ENCODE data around the gene RNF208.

The RNF208 gene

GRCh38 chr9:137228968-137229896, 7.2 kb upstream of the RNF208 start:
- no peaks in the 10 kb centered on the region for H3K9me3 Mint-ChIP-seq
- no peak overlapping the region for H3K27ac Mint-ChIP-seq
- H3K36me3 Mint-ChIP-seq (ENCODE audit: low read depth) = no peaks in the 10 kb centered on the region
- no peaks in the 10 kb centered on the region for H3K27me3 Mint-ChIP-seq (ENCODE audit: low read depth)
- H3K4me1 Mint-ChIP-seq (ENCODE audit: low read depth) = peaks cover 3% of the 10 kb centered on the region
- no peak overlapping the region for H3K4me3 Mint-ChIP-seq

- H3K4me1 Mint-ChIP-seq (ENCODE audit: low read depth) = peaks cover 3% of the 10 kb centered on the region
- H3K27me3 Mint-ChIP-seq (ENCODE audit: low read depth) = no peaks in the 10 kb centered on the region
- H3K9me3 Mint-ChIP-seq = no peaks in the 10 kb centered on the region
- no peak overlapping the region for H3K27ac Mint-ChIP-seq
- H3K4me3 Mint-ChIP-seq = no peak overlapping the region
- H3K36me3 Mint-ChIP-seq (ENCODE audit: low read depth) = no peaks in the 10 kb centered on the region
These were observed 6.5 kb upstream of the RNF208 start for GRCh38 chr9:137228506-137228967.

- Mint-ChIP-seq H3K36me3 (ENCODE audit: low read depth) (no peaks in the 10 kb centered on the region), H3K9me3 (no peaks in the 10 kb centered on the region), H3K27ac (no peak overlapping the region), H3K27me3 (ENCODE audit: low read depth) (no peaks in the 10 kb centered on the region), H3K4me3 (no peak overlapping the region), H3K4me1 (ENCODE audit: low read depth) (peaks cover 3% of the 10 kb centered on the region)
These were observed 5.9 kb upstream of the RNF208 start for GRCh38 chr9:137227853-137228505.

GRCh38 chr9:137227054-137227852, 5.2 kb upstream of the RNF208 start, which contains the start of gene RNF224:
Gene RNF224 (plus strand): TSS chr9:137227502. CDS start chr9:137228336, 834 bp downstream.
- Mint-ChIP-seq H3K27ac (no peak within 1 kb of the TSS), H3K27me3 (ENCODE audit: low read depth) (no peaks in the 10 kb centered on the region), H3K9me3 (no peaks in the 10 kb centered on the region), H3K36me3 (ENCODE audit: low read depth) (no peaks in the 10 kb centered on the region), H3K4me3 (no peak within 1 kb of the TSS), H3K4me1 (ENCODE audit: low read depth) (peaks cover 3% of the 10 kb centered on the region)

- Mint-ChIP-seq H3K9me3 (no peaks in the 10 kb centered on the region), H3K27me3 (ENCODE audit: low read depth) (no peaks in the 10 kb centered on the region), H3K36me3 (ENCODE audit: low read depth) (no peaks in the 10 kb centered on the region), H3K4me1 (ENCODE audit: low read depth) (peaks cover 3% of the 10 kb centered on the region), H3K4me3 (no peak overlapping the region), H3K27ac (no peak overlapping the region)
These were observed 4.5 kb upstream of the RNF208 start for GRCh38 chr9:137226338-137227053.

- Mint-ChIP-seq H3K4me1 (ENCODE audit: low read depth) (peaks cover 3% of the 10 kb centered on the region), H3K27me3 (ENCODE audit: low read depth) (no peaks in the 10 kb centered on the region), H3K36me3 (ENCODE audit: low read depth) (no peaks in the 10 kb centered on the region), H3K9me3 (no peaks in the 10 kb centered on the region), H3K27ac (no peak overlapping the region), H3K4me3 (no peak overlapping the region)
These were observed 3.8 kb upstream of the RNF208 start for GRCh38 chr9:137225699-137226331.

- Mint-ChIP-seq H3K27me3 (ENCODE audit: low read depth) (no peaks in the 10 kb centered on the region), H3K9me3 (no peaks in the 10 kb centered on the region), H3K4me1 (ENCODE audit: low read depth) (peaks cover 3% of the 10 kb centered on the region), H3K36me3 (ENCODE audit: low read depth) (no peaks in the 10 kb centered on the region), H3K4me3 (peak within 1 kb of the TSS; percentile 80), H3K27ac (peak within 1 kb of the TSS; percentile 78)
These were observed 3.0 kb upstream of the RNF208 start, which contains the start of gene CYSRT1 for GRCh38 chr9:137224830-137225694. Gene CYSRT1 (plus strand): TSS chr9:137225174. CDS start chr9:137225622, 448 bp downstream.

- Mint-ChIP-seq H3K27ac (peak overlapping the region; percentile 82), H3K4me3 (peak overlapping the region; percentile 80), H3K9me3 (no peaks in the 10 kb centered on the region), H3K4me1 (ENCODE audit: low read depth) (peaks cover 3% of the 10 kb centered on the region), H3K27me3 (ENCODE audit: low read depth) (no peaks in the 10 kb centered on the region), H3K36me3 (ENCODE audit: low read depth) (no peaks in the 10 kb centered on the region)
These were observed 1.3 kb upstream of the RNF208 start for GRCh38 chr9:137223078-137223970.

- no peak overlapping the region for H3K4me3 Mint-ChIP-seq
- H3K9me3 Mint-ChIP-seq = no peaks in the 10 kb centered on the region
- H3K27ac Mint-ChIP-seq = no peak overlapping the region
- no peaks in the 10 kb centered on the region for H3K4me1 Mint-ChIP-seq (ENCODE audit: low read depth)
- H3K36me3 Mint-ChIP-seq (ENCODE audit: low read depth) = no peaks in the 10 kb centered on the region
- H3K27me3 Mint-ChIP-seq (ENCODE audit: low read depth) = no peaks in the 10 kb centered on the region
These were observed 431 bp downstream of the RNF208 start for GRCh38 chr9:137221506-137222111.

GRCh38 chr9:137221095-137221505, 940 bp downstream of the RNF208 start:
- no peaks in the 10 kb centered on the region for H3K9me3 Mint-ChIP-seq
- H3K36me3 Mint-ChIP-seq (ENCODE audit: low read depth) = no peaks in the 10 kb centered on the region
- H3K4me1 Mint-ChIP-seq (ENCODE audit: low read depth) = no peaks in the 10 kb centered on the region
- no peaks in the 10 kb centered on the region for H3K27me3 Mint-ChIP-seq (ENCODE audit: low read depth)
- H3K4me3 Mint-ChIP-seq = peak overlapping the region; percentile 53
- no peak overlapping the region for H3K27ac Mint-ChIP-seq

- Mint-ChIP-seq H3K4me1 (ENCODE audit: low read depth) (no peaks in the 10 kb centered on the region), H3K27ac (no peak overlapping the region), H3K9me3 (no peaks in the 10 kb centered on the region), H3K36me3 (ENCODE audit: low read depth) (no peaks in the 10 kb centered on the region), H3K27me3 (ENCODE audit: low read depth) (no peaks in the 10 kb centered on the region), H3K4me3 (peak overlapping the region; percentile 53)
These were observed 1.5 kb downstream of the RNF208 start for GRCh38 chr9:137220317-137221094.

Measured in T-helper 1 cell treated with Interleukin-12 subunit alpha and Interleukin-12 subunit beta and Interleukin-4 antibody, amounts not matched to agents 30 μg/mL and 1 μg/mL, for 36 hours (primary cell).